GM12865 (cell line): ENCODE results near the gene UVSSA.

Source experiments
- DNase-seq: peaks from one replicate; pipeline ENCODE4 v3.0.0; 2010; ENCODE audit warnings: low read depth
- H3K4me3 ChIP-seq: 2 replicates; pipeline ENCODE4 v1.5.1; 2011; ENCODE audit warnings: mild to moderate bottlenecking, low read depth, low read length, control low read depth
- CTCF ChIP-seq: IDR thresholded peaks from 2 replicates; pipeline ENCODE4 v1.5.1; 2011; ENCODE audit warnings: low read length, control low read depth, low read depth, inconsistent platforms; ENCODE audit not compliant: insufficient read depth; ENCODE audit errors: missing control alignments

The UVSSA gene

GRCh38 chr4:1377606-1378261, 30.7 kb downstream of the UVSSA start:
- no peak for DNase-seq
- no peak for TF ChIP-seq CTCF
- H3K4me3 ChIP-seq: no peak overlapping the region

- no peak overlapping the region for H3K4me3 ChIP-seq
- DNase-seq: no peak
- TF ChIP-seq CTCF: no peak
Observed at GRCh38 chr4:1378559-1379231, 31.7 kb downstream of the UVSSA start.

- H3K4me3 ChIP-seq: no peak overlapping the region
- no peak for DNase-seq
- TF ChIP-seq CTCF: no peak
Observed at GRCh38 chr4:1379351-1379781, 32.4 kb downstream of the UVSSA start.

GRCh38 chr4:1379801-1380331, 32.9 kb downstream of the UVSSA start:
- no peak overlapping the region for H3K4me3 ChIP-seq
- TF ChIP-seq CTCF: no peak
- no peak for DNase-seq

GRCh38 chr4:1380368-1381151, 33.6 kb downstream of the UVSSA start:
- DNase-seq: no peak
- no peak for TF ChIP-seq CTCF
- H3K4me3 ChIP-seq: no peak overlapping the region

GRCh38 chr4:1381181-1381621, 34.2 kb downstream of the UVSSA start:
- H3K4me3 ChIP-seq: no peak overlapping the region
- no peak for TF ChIP-seq CTCF
- DNase-seq: no peak
